ENCODE measurements around the gene RNASE7.

DNA sequence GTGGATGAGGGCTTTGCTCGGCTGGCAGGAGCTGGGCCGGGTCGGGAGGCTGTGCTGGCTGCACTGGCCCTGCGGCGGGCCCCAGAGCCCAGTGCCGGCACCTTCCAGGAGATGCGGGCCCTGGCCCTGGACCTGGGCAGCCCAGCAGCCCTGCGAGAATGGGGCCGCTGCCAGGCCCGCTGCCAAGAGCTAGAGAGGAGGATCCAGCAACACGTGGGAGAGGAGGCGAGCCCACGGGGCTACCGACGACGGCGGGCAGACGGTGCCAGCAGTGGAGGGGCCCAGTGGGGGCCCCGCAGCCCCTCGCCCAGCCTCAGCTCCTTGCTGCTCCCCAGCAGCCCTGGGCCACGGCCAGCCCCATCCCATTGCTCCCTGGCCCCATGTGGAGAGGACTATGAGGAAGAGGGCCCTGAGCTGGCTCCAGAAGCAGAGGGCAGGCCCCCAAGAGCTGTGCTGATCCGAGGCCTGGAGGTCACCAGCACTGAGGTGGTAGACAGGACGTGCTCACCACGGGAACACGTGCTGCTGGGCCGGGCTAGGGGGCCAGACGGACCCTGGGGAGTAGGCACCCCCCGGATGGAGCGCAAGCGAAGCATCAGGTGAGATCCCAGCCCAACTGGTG, 39.5 kb downstream of the RNASE7 start:
- TF ChIP-seq TAF1 (IDR thresholded peaks at IDR 0.05; ENCODE audit: borderline replicate concordance, low read depth, low read length) (no peak), POLR2A (IDR thresholded peaks at IDR 0.05; ENCODE audit: low read depth, low read length) (no peak), POLR2AphosphoS5 (IDR thresholded peaks at IDR 0.05; ENCODE audit: low read depth, low read length) (no peak)
